UCSD-AML1 (cell line): ENCODE data around the gene UBXN7.
A peak's percentile ranks its signal among the peaks of the same experiment; 100 is the strongest.
"Not testable (repeated sequence)": the region's sequence is repeated elsewhere in the genome, so short reads cannot be mapped to it uniquely, and the experiment has no call there.

Experiments
- DNase-seq: peaks from one replicate; lab custom pipeline; 2025; ENCODE audit not compliant: unreplicated experiment; lab: John Stamatoyannopoulos, UW

UBXN7 gene

GRCh38 chr3:196356556-196356955 is 75.7 kb downstream of the UBXN7 start:
- no peak for DNase-seq

GRCh38 chr3:196355668-196356067 is 76.6 kb downstream of the UBXN7 start:
- DNase-seq: no peak

GRCh38 chr3:196354132-196354531 is 78.1 kb downstream of the UBXN7 start:
- DNase-seq: no peak

GRCh38 chr3:196351541-196351940 is 80.7 kb downstream of the UBXN7 start:
- DNase-seq: no peak

- DNase-seq: no peak
These were observed 82.2 kb downstream of the UBXN7 start for GRCh38 chr3:196350067-196350466.

- DNase-seq: no peak
These were observed 83.5 kb downstream of the UBXN7 start for GRCh38 chr3:196348698-196349097.

GRCh38 chr3:196344663-196345062 is 87.6 kb downstream of the UBXN7 start:
- no peak for DNase-seq

- not testable (repeated sequence) for DNase-seq
These were observed 88.3 kb downstream of the UBXN7 start for GRCh38 chr3:196343917-196344316.

GRCh38 chr3:196341137-196341536 is 91.1 kb downstream of the UBXN7 start:
- DNase-seq: no peak

GRCh38 chr3:196340466-196340865 is 91.8 kb downstream of the UBXN7 start:
- DNase-seq: no peak

GRCh38 chr3:196339493-196340254 is 92.6 kb downstream of the UBXN7 start:
- DNase-seq: no peak

GRCh38 chr3:196339044-196339443 is 93.2 kb downstream of the UBXN7 start:
- DNase-seq: no peak

GRCh38 chr3:196336319-196337145 is 95.7 kb downstream of the UBXN7 start:
- no peak for DNase-seq

GRCh38 chr3:196335503-196335948 is 96.7 kb downstream of the UBXN7 start:
- DNase-seq: no peak

- DNase-seq: no peak
These were observed 97.2 kb downstream of the UBXN7 start for GRCh38 chr3:196334982-196335381.

- no peak for DNase-seq
These were observed 100.1 kb downstream of the UBXN7 start for GRCh38 chr3:196332168-196332567.

GRCh38 chr3:196327405-196327804 is 104.8 kb downstream of the UBXN7 start:
- DNase-seq: no peak

- DNase-seq: no peak
These were observed 105.3 kb downstream of the UBXN7 start for GRCh38 chr3:196326936-196327335.

- no peak for DNase-seq
These were observed 108.5 kb downstream of the UBXN7 start for GRCh38 chr3:196323691-196324090.

GRCh38 chr3:196323016-196323415 is 109.2 kb downstream of the UBXN7 start:
- DNase-seq: no peak

GRCh38 chr3:196321162-196321561 is 111.1 kb downstream of the UBXN7 start:
- DNase-seq: no peak

GRCh38 chr3:196320137-196320536 is 112.1 kb downstream of the UBXN7 start:
- peak; percentile 31 for DNase-seq
